ENCODE data around the gene TMEM270.
A peak's percentile ranks its signal among the peaks of the same experiment; 100 is the strongest.
"Not testable (repeated sequence)": the region's sequence is repeated elsewhere in the genome, so short reads cannot be mapped to it uniquely, and the experiment has no call there.

Gene TMEM270

DNA sequence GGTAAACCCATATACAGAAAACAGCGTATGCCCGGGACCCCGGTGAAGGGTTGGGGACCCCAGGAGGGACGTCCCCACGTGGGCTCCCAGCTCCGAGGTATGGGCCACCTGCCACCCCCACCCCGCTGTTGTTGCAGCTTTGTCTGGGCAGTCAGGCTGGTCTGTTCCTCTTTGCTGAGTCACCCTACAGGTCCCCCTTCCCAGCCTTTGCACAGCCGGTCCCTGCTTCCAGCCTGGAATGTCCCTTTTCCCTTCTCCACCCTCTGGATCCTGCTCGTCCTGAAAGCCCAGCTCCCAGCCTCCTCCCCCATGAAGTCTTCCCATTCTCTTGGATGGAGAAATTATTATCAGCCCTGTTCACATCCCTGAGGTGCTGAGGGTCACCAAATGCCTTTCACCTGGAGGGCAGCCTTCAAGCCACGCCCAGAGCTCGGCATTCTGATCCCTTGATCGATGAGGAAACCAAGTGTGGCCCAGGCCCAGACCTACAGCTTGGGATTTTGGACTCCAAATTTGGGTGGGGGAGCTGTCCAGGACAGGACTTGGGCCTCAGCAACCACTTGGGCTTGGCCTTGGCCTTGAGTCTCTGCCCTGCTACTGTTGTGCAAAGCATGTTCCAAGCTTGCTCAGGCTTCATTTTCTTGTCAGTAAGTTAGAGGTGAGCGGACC is 27.6 kb upstream of the TMEM270 start:
- DNase-seq, result no peak

DNA sequence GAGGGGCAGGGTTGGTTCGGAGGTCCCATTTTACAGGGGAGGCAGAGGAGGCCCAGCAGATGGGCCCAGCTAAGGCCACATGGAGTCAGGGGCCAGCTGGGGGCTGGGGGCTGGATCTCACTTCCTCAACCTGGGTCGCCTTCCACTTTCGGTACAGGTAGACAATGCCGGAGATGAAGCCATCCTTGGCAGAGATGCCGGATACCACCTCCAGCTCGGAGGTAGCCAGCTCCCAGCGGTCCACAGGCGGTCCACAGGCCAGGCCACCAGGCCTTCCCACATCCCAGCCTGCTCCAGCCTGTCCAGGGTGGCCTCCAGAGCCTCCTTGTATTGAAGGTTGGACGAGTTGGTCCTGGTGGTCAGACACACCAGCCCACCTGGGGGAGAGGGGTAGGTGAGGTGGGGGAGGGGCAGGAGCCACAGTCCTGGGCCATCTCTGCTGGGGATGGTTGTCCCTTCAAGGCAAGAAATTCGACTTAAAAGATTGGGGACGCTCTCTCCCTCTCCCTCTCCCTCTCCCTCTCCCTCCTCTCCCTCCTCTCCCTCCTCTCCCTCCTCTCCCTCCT is 26.2 kb upstream of the TMEM270 start:
- DNase-seq, result no peak

DNA sequence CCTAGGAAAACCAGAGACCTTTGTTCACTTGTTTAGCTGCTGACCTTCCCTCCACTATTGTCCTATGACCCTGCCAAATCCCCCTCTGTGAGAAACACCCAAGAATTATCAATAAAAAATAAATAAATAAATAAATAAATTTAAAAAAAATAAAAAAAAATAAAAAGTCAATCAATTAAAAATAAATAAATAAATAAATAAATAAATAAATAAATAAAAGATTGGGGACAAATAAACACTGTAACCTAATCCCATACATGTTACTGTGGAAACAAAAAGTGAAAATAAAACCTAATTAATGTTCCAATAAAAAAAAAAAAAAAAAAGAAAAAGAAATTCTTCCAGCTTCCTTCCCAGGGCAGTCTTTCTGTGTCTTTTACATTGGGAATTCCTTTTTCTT is 23.8 kb upstream of the TMEM270 start:
- not testable (repeated sequence) for DNase-seq

DNA sequence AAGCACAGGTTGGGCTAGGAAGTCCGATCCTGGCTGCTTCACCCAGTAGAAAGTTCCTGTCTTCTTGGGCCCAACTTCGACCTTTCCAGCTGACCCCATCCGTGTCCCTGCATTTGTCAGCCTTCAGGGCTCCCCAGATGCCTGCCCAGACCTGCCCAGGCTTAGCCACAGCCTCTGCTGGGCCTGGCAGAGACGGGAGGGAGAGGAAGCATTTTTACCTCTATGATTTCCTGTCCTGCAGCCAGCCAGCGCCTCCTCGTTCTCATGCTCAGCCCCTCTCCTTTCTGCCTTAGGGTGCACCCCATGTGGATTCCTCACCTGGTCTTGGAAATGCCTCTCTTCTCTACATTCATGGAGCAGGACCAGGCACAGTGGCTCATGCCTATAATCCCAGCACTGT is 22.3 kb upstream of the TMEM270 start:
- DNase-seq, result no peak

DNA sequence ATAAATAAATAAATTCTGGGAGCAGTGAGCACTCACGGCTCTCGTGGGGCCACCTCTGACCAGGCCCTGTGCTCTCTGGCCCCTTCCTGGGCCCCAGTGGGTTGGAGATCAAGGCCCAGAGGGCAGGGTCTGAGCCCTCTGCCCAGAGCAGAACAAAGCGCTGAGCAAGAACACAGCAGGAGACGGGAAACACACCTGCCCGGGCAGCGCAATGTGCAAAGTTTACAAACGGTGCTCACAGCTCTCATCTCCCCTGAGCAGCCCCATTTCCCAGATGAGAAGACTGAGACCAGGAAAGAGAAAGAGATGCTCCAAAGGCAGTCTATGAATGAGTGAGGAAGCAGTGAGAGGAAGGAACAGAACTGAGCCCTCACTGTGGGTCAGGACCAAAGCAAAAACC is 21.7 kb upstream of the TMEM270 start:
- no peak for DNase-seq

DNA sequence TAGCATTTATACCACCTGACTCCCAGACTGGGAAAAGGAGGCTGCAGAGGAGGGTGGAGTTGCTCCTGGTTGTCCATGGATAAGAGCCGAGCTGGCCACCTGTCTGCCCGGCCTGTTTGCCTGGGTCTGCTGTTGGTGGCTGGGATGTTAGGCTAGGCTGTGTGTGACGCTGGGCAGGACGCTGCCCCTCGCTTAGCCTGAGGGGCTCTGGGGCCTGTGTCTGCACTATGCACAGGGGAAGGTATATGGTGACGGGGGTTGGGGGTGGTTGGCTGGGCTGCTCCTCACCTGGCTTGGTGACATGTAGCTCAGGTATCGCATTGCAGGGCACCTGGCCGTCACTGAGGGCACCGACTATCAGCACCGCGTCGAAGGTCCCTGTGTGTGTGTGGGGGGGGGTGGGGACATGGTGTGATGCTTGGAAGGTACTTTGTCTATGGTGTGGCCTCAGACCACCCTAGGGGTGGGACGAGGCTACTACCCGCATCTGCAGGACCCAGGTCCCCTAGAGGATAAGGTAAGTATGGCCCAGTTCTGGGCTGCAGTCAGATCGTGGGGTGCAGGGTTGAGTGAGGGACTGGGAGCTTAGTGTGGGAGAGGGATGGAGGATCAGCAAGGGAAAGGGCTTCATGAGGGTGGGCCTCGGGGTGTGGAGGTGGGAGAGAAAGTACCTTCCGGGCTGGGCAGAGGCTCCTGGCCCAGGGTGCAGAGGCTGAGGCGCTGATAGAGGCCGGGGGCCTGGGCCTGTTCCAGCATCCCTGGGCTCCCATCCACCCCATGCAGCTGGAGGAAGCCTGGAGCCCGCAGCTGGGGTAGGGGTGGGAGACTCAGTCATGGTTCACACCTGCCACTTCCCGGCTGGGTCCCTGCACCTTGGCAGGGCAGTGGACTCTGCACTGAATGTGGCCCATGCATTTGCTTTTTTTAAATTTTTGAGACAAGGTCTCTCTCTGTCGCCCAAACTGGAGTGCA is 20.9 kb upstream of the TMEM270 start:
- no peak for DNase-seq

DNA sequence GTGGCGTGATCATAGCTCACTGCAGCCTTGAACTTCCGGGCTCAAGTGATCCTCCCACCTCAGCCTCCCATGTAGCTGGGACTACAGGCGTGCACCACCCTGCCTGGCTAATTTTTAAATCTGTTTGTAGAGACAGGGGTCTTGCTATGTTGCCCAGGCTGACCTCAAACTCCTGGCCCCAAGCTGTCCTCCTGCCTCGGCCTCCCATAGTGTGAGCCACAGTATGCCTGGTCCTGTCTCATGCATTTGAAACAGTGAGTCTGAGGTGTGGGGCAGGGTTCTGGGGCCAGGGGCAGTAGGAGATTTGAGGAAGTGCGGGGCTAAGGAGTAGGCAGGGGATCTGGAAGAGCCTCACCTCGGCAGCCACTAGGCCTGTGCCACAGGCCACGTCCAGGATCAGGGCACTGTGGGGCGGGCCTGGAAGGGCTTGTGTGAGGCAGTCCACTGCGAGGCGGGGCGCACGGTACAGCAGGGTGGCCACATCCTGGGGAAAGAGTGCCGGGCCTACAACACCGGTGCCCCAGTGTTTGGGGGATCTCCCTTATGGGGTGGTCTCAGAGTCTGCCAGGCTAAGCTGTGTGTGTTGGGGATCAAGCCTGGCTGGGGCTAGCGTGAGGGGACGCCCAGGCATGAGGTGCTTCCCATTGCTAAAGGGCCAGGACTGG is 20.1 kb upstream of the TMEM270 start:
- no peak for DNase-seq

DNA sequence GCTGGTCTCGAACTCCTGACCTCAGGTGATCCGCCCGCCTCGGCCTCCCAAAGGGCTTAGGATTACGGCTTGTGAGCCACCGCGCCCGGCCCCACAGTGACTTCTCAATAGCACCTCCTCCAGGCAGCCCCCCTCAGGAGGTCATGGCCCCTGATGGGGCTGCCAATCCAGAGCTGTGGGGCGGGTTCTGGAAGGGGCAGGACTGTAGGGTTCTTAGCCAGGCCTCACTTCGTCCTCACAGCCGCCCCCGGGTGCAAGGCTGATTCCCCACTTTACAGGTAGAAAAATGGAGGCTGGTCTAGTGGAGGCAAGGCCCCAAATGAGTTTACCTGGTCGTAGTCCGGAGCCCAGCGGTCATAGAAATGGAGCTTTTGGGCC is 19.3 kb upstream of the TMEM270 start:
- no peak for DNase-seq

DNA sequence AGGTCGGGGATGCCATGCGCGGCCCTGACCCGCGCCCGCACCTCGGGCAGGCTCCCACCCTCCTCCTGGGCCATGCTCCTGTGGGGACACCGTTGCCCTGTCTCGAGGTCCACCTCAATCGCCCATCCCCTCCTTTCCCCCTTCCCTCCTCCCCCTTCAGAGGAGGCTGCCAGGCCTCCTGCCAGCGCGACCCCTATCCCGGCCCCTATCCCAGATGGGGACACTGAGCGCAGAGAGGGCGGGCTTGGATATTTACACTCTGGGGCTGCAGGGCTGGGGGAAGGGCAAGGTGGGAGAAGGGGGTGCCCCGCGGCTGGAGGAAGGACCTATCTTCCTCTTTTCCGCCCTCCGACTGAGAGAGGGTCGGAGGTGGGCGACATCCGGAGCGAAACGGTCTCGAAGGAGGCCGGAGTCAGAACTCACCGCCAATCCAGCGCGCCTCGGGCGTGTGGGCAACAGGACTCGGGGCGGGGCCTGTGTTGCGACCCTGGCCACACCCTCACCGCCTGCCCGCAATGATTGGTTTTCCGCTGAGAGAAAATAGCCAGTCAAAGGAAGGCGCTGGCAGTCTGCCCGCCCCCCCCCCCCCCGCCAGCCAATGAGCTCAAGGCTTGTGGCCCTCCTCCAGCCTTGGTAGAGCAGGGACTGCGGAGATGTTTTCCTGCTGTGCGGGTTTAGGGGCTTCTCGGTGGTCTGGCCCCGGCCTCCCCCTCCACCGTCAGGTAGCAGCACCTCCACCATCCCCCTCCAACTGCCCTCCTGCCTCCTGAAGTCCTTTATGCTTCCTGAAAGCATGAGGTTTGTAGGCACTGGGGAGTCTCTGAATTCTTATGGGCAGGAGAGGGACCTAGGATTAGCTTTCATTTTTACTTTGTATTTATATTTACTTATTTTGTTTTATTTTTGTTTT is 18.6 kb upstream of the TMEM270 start, which contains the start of gene METTL27:
TSS of gene METTL27 (minus strand) at position 450 of the 910 bp plus-strand sequence. CDS start at position 74, 376 bp downstream.
- DNase-seq, result peak; percentile 19 to 80

DNA sequence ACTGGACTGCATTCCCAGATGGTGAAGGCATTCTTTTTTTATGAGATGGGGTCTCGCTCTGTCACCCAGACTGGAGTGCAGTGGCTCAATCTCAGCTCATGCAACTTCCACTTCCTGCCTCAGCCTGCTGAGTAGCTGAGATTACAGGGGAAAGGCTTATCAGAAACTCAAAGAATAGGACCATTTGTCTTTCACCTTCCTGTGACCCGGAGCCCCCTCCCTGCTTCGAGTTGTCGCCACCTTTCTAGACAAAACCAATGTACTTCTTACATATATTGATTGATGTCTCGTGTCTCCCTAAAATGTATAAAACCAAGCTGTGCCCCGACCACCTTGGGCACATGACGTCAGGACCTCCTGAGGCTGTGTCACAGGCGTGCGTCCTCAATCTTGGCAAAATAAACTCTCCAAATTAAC is 16.8 kb upstream of the TMEM270 start:
- no peak for DNase-seq

DNA sequence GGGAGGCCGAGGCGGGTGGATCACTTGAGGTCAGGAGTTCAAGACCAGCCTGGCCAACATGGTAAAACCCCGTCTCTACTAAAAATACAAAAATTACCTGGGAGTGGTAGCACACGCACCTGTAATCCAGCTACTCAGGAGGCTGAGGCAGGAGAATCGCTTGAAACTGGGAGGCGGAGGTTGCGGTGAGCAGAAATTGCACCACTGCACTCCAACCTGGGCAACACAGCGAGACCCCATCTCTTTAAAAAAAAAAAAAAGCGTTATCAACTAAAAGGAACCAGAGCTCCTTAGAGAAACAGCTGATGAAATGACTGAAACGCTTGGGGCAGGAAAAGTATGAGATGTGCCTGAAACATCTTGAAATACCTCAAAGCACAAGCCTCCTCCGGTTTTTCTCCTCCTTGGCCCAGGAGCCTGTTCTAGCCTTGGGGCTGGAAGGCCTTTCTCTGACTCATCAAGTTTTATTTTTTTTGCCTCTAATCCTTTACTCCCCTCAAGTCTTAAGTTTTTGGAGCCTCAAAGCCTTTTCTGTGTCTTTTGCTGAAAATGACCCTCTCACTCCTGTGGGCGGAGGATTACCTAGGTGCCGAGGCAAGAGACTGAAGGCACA is 16.0 kb upstream of the TMEM270 start:
- no peak for DNase-seq

DNA sequence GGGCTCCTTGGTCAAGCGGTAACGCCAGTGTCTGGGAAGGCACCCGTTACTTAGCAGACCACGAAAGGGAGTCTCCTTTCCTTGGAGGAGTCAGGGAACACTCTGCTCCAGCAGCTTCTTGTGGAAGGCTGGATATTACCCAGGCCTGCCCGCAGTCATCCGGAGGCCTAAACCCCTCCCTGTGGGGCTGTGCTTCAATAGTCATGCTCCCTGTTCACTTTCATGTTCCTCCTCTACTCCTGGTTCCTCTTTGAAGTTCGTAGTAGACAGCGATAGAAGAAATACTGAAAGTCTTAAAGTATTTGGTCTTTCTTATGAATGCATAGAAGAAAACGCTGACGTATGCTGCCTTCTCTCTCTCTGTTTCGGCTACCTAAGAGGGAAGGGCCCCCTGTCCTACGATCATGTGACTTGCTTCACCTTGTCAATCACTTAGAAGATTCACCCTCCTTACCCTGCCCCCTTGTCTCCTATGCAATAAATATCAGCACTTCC is 15.2 kb upstream of the TMEM270 start:
- not testable (repeated sequence) for DNase-seq

DNA sequence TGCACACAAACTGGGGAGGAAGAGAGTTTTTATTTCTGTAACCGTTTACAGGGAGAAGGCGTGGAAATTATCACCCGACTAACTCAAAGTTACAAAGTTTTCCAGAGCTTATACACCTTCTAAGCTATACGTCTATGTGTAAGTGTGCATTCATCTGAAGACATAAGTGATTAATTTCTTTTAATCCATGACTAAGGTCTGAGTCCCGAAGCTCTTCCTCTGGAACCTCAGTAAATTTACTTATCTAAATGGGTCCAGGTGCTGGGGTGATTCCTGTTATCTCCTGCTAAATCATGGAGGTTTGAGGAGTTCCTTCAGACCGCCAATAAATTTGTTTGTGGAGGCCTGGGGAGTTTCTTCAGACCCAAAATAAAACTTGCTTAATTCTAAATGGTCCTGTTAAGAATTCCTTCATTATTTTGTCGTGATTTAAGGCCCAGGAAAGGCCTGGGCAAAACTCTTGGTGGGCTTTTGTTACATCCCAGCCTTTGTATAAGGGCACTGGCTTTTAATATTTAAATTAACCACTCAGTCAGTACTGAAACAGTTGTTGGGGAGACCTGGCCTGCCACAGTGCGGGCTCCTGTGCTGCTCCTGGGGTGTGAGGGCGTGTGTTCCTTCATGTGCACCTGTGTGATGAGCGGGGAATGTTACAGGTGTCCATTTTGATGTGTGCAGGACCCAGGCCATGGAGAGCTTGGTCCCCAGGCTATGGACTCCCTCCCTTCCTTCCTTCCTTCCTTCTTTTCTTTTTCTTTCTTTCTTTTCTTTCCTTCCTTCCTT is 12.8 kb upstream of the TMEM270 start:
- no peak for DNase-seq

DNA sequence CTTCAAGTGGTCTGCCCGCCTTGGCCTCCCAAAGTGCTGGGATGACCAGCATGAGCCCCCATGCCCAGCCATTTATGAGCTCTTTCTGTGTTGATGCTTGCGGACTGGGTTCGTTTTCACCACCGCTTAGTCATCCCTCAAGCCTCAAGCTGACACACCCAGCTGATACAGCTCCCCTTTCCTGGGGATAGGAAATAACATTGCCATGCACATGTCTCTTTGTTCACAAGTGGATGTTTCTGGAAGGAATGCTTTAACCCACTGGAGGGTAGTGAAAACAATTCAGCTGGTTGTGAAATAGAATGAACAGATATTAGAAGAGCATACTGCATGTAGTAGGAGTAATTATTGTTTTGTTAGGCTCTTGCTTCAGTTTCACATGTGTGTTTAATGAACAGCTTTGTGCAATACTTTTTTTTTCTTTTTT is 10.2 kb upstream of the TMEM270 start:
- DNase-seq, result no peak

DNA sequence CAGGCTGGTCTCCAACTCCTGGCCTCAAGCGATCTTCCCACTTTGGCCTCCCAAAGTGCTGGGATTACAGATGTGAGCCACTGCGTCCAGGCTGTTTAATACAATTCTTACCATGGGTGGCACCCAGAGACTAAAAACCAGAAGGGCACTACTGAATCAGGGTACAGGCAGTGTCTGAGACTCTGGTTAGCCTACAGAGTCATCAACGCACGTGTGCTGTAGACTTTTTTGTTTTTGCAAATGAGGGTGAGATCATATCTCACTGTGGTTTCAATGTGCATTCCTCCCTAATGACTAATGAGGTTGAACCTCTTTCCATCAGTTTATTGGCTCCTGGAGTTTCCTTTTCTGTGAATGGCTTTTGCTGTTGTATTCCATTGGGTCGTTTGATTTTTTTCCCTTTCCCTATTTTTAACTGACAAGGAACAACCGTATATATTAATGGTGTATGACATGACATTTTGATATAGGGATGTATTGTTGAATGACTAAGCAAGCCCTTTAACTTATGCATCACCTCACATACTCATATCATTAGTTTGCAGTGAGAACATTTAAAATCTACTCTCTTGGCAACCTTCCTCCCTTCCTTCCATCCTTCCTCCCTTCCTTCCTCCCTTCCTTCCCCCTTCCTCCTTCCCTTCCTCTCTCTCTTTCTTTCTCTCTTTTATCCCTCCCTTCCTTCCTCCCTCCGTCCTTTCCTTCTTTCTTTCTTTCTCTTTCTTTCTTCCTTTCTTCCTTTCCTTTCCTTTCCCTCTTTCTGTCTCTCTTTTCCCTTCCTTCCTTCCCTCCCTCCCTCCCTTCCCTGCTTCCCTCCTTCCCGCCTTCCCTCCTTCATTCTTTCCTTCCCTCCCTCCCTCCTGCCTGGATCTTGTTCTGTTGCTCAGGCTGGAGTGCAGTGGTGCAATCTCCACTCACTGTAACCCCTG is 9.3 kb upstream of the TMEM270 start:
- DNase-seq, result no peak

DNA sequence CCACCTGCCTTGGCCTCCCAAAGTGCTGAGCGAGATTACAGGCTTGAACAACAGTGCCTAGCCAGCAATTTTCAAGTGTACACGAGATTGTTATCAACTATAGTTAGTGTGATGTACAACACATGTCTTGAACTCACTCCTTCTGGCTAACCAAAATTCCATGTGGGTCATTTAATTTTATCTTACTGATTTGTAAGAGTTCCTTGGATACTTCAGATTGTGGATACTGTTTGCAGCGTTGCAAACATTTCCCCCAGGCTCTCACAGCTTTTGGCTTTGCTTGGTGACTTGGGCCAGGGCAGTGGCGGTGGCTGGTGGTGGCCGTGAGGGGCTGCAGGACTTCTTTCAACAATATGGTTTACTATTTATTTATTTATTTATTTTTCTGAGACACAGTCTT is 8.5 kb upstream of the TMEM270 start:
- DNase-seq, result no peak

DNA sequence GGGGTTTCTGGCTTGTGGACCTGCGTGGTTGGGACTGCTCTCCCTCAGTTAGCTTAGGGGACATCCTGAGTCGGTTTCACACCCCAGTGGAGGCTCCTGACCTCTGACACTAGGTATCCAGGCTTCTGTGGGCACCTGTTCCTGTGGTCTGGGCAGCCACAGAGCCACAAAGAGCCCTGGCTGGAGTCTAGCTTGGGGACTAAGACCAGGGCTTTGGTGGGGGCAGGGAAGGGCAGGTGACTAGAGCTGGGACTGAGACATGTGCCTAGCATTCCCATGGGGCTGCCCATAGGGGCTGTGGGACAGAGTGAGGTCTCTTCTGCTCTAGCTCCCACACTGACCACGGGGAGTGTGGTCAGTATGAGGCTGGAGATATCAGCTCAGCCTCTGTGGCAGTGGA is 4.0 kb upstream of the TMEM270 start:
- DNase-seq, result no peak

DNA sequence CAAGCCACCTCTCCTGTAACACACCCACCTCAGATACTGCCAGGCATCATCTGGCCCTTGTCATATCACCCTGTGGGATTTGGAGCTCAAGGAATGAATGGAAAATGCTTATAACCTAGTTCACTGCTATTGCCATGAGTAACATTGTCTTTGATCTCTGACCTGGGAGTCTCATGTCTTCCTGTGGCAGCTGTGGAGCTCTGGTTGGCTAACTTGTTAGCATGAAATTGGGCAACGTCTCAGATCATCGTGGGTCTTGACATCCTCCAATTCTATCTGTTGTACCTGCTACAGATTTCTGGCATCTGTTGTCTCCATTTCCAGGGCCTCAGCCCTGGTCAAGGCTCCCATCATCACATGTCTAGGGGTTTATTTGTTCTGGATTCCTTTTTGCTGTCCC is 2.2 kb upstream of the TMEM270 start:
- DNase-seq, result no peak

DNA sequence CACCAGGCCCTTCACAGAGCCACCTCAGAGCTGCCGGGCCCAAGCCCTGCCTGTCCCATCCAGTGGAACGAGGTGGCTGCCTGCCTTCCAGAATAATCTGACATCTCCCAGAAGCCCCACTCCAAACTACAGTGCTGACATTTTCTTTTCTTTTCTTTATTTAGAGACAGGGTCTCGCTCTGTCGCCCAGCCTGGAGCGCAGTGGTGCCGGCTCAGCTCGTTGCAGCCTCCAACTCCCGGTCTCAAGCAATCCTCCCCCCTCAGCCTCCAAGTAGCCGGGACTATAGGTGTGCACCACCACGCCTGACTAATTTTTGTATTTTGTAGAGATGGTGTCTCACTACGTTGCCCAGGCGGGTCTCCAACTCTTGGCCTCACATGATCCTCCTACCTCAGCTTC is 346 bp downstream of the TMEM270 start:
- no peak for DNase-seq
